ENCODE data around the gene LPP.

LPP gene

GRCh38 chr3:188782613-188783124 lies 628.7 kb downstream of the LPP start:
- no peak for DNase-seq

DNA sequence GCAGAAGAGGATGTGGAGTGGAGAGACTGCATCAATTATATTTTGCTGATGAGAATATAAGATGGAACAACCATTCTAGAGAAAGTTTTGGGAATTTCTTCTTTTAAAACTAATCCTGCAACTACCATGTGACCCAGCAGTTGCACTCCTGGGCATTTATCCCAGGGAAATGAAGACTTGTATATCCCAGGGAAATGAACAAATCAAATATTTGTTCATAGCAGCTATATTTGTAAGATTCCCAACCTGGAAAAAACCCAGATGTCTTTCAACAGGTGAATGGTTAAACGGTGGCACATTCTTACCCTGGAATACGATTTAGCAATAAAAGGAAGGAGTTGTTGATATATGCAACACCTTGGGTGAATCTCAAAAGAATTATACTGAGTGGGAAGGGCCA lies 632.5 kb downstream of the LPP start:
- DNase-seq, result no peak

DNA sequence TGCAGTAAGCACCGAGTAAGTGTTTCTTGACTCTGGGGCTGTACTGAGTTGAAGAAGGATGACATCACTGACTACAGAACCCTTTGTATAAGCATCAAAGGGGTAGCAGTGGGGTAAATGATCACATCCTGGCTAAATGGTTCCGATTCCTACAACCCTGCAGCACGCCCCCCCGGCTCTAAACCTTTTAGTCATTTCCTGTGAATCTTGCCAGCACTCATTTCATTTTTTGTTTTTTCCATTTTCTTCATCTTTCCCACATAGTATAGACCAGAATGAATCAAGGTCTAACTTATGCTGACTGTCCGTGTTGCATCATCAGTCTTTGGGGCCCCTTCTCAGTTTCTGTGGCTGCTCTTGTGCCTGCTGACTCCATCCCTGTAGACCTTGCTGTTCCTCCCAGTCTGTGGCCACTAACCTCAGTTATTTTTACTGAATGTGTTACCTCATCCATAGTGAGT lies 634.7 kb downstream of the LPP start:
- peak; percentile 86 for DNase-seq

- no peak for DNase-seq
Observed at GRCh38 chr3:188789251-188789650, 635.3 kb downstream of the LPP start.

DNA sequence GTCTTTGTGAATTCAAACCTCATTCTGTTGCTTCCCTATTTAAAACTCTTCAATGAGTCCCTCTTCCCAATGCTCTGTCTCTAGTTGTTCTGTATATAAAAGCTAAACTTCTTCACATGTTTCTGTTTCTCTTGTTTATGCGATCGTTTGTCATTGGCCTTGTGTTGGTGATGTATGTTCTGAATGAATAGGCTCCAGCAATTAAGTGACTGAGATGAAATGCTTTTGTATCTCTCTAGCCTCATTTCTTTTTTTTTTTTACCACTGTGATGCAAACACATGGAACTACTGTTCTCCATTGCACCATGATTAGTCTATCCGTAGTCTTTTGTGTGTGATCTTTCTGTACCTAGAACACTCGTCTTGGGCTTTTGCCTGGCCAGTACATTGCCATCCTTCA lies 637.4 kb downstream of the LPP start:
- no peak for DNase-seq

DNA sequence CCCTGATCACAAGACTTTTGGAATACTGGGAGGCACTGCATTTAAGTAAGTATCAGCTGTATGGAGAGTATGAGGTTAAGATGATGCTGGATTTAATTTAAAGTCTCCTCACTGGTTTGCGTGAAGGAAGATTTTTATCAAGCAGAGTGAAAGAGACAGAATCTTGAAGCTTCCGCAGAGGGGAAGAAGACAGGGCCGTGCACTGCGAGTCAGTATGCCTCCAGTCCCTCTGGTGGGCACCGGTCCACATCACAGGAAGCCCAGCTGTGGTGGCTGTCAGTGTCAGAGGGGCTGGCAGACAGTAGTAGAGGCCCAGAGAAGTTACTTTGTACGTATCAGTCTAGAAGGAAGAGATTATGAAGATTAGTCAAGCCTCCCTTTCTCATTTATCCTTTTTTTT lies 638.8 kb downstream of the LPP start:
- DNase-seq, result no peak

- no peak for DNase-seq
Observed at GRCh38 chr3:188796122-188796631, 642.2 kb downstream of the LPP start.

GRCh38 chr3:188797045-188797444 lies 643.1 kb downstream of the LPP start:
- DNase-seq, result no peak

DNA sequence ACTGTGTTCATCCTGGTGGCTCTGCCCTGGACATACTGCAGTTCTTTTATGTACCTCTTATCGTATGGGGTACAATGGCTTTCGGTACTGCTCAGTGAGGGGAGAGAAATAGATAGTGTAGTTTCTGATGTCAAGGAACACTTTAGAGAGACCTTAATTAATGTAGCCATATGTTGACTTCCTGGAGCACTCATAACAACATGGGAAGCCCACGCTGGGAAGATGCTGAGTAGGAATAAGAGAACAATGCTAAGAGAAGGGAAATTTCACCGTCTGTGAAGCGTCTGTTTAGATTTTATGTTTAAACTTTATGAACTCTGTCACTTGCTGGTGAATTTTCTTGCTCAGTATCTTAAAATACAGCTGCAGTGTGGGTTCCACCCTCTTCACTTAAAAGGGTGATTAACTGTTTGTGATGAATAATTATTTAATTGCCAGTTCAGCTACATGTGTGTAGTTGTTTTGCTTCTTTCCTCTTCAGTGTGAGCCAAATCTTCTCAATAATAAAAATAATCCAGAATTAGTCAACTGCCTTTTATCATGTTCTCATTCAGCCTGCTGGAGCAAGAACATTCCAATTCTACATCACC lies 644.7 kb downstream of the LPP start:
- DNase-seq, result no peak

DNA sequence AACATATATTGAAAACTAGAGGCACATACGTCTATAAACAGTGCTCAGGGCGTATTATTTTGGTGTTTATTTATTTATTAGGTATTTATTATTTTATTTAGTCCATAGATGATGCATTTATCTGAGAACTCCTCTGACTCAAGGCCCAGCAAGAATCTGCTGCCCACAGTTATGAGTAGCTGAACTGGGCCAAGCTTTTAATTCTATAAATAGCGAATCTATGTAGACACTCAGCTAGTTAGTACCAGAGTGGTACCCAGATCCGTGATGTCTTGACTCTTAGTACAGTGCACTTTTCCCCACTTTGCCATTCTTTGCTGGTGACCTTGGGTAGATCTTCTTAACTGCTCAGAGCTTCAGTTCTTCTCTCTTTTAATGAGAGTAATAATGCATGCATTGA lies 647.4 kb downstream of the LPP start:
- DNase-seq, result no peak

GRCh38 chr3:188802645-188803044 lies 648.7 kb downstream of the LPP start:
- no peak for DNase-seq

DNA sequence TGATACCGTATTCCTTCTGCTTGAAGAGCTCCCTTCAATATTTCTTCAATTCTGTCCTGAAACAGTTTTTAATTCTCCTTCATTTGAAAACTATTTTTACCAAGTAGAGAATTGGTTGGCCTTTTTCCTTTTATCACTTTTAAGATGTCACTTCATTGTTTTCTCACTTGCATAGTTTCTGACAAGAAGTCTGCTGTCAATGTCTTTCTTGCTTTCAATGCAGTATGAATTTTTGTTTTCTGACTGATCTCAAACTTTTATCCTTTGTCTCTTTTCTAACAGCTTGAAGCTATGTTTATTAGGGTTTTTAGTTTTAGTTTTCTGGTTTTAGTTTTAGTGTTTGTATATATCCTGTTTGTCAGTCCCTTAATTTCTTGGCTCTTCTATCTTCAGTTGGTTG lies 653.0 kb downstream of the LPP start:
- DNase-seq, result no peak

DNA sequence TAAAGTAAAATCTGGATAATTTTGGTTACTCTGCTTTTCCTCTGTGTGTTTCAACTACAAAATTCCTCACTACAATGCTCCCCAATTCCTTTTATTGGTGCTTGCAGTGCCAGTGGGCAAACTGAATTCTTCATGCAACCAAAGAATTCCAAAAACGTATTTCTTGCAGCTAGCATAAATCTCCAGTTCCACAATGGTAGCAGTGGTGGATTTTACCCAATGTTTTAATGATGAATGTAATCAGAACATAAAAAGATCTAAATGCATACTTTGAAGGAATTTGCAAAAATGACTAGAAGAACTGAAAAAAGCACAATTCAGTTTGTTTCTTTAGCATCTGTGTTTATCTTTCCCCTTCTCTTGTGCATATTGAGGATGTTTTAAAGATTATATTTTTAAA lies 658.2 kb downstream of the LPP start:
- DNase-seq, result no peak

GRCh38 chr3:188814581-188814980 lies 660.6 kb downstream of the LPP start:
- DNase-seq, result no peak

DNA sequence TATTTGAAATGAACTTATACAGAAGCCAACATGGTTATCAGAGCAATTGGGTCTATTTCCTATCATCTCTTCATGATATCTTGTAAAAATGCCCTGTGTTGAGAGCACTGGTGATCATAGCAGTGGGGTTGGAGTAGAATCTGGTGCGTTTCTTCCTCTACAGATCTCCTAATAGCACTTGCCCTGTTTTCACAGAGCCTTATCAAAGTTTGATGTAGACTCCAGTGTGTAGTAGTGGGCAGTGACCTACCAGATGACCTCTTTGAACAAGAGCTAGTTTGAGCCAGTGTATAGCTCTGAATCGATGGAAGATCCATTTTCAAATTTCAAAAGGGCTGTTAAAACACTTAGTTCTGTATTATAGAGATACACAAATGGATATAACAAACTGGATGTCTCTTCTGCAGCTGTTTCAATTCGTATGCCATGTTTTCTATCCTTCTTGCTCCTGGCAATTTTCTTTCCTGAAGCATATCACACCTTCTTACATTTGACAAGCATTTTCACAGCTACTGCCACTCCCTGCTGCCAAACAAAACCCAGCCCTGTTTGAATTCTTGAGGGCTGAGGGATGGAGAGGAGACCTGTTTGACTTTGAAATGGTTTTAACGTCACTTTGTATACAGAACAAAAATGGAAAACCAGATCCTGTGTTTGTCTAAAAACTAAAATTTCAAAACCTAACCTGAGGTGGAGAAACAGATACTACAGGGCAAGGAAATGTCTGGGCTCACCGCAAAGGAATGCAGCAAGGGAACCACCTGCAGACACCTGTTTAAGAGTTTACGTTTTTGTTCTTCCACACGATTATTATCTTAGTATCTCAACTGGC lies 663.4 kb downstream of the LPP start:
- DNase-seq, result no peak

DNA sequence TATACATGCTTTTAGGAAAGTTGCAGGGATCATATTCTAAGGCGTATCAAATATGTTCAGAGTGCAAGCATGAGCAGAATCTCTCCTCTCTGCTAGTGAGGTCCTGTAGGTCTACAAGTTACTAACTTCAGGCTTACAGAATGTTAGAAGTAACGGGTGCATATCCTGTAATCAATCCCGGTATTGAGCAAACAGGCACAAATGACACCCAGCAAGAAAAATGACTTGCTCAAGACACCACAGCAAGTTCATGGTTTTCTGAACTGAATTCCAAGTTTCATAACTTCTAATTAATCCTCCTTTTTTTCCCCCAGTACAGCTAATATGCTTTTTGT lies 663.9 kb downstream of the LPP start:
- no peak for DNase-seq

DNA sequence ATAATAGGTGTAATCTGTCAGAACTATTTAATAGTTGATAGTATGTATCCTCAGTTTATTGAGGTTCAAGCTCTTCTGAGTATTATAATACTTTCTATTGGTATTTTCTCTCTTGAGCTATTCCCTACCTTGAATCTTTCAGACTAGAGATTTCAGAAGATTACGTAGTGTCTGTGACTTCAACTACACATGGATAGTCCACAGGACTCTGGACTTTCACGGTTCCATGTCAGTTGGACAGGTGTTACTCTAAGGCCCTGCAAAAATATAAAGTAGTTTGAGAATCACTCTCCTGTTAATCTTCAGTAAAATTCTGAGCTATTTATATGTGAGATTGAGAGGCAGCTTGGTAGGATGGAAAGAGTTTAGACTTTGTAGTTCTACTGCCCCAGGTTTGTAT lies 664.3 kb downstream of the LPP start:
- no peak for DNase-seq

GRCh38 chr3:188819939-188820338 lies 666.0 kb downstream of the LPP start:
- DNase-seq, result no peak

GRCh38 chr3:188822004-188822403 lies 668.0 kb downstream of the LPP start:
- no peak for DNase-seq

- no peak for DNase-seq
Observed at GRCh38 chr3:188822411-188822810, 668.5 kb downstream of the LPP start.

GRCh38 chr3:188824566-188824965 lies 670.6 kb downstream of the LPP start:
- no peak for DNase-seq

DNA sequence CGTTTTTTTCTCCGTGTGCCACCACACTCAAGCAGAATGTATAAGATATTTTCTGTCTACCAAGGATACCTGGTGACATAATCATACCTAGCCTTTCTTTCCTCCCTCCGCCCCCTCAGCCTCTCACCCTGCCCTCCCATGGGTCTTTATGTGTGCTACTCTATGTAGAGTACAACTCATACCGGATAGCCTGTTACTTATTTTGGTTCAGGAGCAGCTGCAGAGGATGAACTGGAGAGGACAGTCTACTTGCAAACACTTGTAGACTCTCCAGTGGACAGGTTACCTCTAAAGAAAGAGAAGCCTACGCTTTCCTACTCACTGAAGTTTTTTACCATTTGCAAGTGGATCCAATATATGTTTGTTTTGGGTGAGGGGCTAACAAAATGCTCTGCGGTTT lies 671.9 kb downstream of the LPP start:
- no peak for DNase-seq

DNA sequence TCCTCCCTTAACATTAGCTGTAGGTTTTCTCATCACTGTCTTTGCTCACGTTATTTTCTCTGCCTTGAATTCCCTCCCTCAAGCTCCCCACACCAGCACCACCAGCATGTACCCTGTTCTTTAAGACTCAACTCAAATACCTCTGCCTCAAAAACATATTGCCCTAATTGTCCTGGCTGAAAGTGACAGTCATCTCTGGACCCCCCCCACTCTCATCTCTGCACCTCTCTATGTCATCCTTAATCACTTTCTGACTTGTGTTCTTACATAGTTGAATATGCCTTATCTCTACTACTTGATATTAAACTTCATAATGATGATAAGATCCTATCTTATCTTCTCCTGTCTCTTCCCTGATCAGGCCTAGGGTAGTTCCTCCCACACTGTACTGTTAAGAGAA lies 672.6 kb downstream of the LPP start:
- DNase-seq, result no peak

GRCh38 chr3:188827103-188827502 lies 673.1 kb downstream of the LPP start:
- DNase-seq, result no peak
